ENCODE data around the gene ZFX. TPM values are rescaled to one million over a fixed set of nuclear protein-coding genes. Genes with fewer than 3 reads are reported as not detected.

ZFX gene
- total and polyA plus RNA-seq, 9 donors = 16.1 to 87.8 (median 80.8) TPM

DNA sequence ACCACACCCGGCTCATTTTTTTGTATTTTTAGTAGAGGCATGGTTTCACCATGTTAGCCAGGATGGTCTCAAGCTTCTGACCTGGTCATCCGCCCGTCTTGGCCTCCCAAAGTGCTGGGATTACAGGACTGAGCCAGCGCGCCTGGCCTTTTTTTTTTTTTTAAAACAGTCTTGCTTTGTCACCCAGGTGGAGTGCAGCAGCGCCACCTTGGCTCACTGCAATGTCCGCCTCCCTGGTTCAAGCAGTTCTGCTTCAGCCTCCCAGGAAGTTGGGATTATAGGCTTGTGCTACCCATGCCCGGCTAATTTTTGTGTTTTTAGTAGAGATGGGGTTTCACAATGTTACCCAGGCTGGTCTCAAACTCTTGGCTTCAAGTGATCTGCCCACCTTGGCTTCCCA lies 28.9 kb downstream of the ZFX start:
- 96 to 97% (median 97%) methylated on average over 8 of the region's 8 CpGs for WGBS, 3 donors
- intact Hi-C loops (cut with DNase I) = no loop called here
- no peak overlapping the region for H3K27ac ChIP-seq

DNA sequence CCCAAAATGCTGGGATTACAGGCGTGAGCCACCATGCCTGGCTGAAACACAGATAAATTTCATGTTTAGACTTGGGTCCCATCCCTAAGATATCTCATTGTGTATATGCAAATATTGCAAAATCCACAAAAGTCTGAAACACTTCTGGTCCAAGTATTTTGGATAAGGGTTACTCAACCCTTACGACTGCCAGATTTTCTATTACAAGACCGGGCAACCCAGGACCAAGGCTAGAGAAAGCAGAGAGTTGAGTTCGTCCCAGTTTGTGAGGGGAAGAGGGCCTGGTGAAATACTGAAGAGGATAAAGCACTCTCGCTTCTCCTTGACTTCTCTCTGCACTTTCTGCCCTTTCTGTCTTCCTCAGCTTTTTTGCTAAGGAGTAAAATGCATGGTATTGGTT lies 34.5 kb downstream of the ZFX start:
- H3K27me3 ChIP-seq = no peaks in the 10 kb centered on the region
- no peak overlapping the region for H3K27ac ChIP-seq
- TF ChIP-seq POLR2A (IDR thresholded peaks at IDR 0.05) (no peak), EP300 (IDR thresholded peaks at IDR 0.05) (no peak)
- TF ChIP-seq, protein P1, sequence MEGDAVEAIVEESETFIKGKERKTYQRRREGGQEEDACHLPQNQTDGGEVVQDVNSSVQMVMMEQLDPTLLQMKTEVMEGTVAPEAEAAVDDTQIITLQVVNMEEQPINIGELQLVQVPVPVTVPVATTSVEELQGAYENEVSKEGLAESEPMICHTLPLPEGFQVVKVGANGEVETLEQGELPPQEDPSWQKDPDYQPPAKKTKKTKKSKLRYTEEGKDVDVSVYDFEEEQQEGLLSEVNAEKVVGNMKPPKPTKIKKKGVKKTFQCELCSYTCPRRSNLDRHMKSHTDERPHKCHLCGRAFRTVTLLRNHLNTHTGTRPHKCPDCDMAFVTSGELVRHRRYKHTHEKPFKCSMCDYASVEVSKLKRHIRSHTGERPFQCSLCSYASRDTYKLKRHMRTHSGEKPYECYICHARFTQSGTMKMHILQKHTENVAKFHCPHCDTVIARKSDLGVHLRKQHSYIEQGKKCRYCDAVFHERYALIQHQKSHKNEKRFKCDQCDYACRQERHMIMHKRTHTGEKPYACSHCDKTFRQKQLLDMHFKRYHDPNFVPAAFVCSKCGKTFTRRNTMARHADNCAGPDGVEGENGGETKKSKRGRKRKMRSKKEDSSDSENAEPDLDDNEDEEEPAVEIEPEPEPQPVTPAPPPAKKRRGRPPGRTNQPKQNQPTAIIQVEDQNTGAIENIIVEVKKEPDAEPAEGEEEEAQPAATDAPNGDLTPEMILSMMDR (IDR thresholded peaks at IDR 0.05) = no peak
- WGBS, 3 donors = 37 to 51% (median 44%) methylated on average over 5 of the region's 5 CpGs
- intact Hi-C loops (cut with DNase I) = no loop called here
- peaks cover 10% of the 10 kb centered on the region for H3K4me1 ChIP-seq (ENCODE audit: insufficient read depth)
- no peak overlapping the region for H3K4me3 ChIP-seq
- no peaks in the 10 kb centered on the region for H3K36me3 ChIP-seq
- no peaks in the 10 kb centered on the region for H3K9me3 ChIP-seq
- no peak for DNase-seq

More for the DNA sequence above, 28.9 kb downstream of the ZFX start:
- no peaks in the 10 kb centered on the region for H3K36me3 ChIP-seq
- no peak for DNase-seq
- H3K4me1 ChIP-seq (ENCODE audit: insufficient read depth) = peaks cover 8% of the 10 kb centered on the region
- no peak for TF ChIP-seq EP300 (IDR thresholded peaks at IDR 0.05)
- TF ChIP-seq POLR2A (IDR thresholded peaks at IDR 0.05) = no peak
- TF ChIP-seq, protein P1 (IDR thresholded peaks at IDR 0.05) = no peak
- no peak overlapping the region for H3K4me3 ChIP-seq
- no peaks in the 10 kb centered on the region for H3K9me3 ChIP-seq
- H3K27me3 ChIP-seq = no peaks in the 10 kb centered on the region

DNA sequence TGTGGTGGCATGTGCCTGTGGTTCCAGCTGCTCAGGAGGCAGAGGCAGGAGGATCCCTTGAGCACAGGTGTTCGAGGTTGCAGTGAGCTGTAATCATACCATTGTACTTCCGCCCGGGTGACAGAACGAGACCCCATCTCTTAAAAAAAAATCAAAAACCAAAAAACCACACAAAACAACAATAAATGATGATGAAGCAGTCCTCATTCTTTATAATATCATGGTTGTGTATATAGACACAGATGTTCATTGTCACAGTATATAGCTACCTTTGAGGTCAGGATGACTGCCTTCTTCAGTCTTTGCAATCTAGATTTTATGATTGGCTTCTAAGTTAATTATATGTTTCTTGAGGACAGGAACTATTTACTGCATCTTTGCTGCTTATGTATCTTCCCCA lies 37.0 kb downstream of the ZFX start:
- DNase-seq = no peak
- no peaks in the 10 kb centered on the region for H3K9me3 ChIP-seq
- TF ChIP-seq, protein P1 (IDR thresholded peaks at IDR 0.05) = no peak
- TF ChIP-seq POLR2A (IDR thresholded peaks at IDR 0.05) = no peak
- TF ChIP-seq EP300 (IDR thresholded peaks at IDR 0.05) = no peak
- no peaks in the 10 kb centered on the region for H3K36me3 ChIP-seq
- peaks cover 14% of the 10 kb centered on the region for H3K4me1 ChIP-seq (ENCODE audit: insufficient read depth)
- H3K27ac ChIP-seq = no peak overlapping the region
- WGBS, 3 donors = 79 to 85% (median 79%) methylated on average over 4 of the region's 4 CpGs
- H3K4me3 ChIP-seq = no peak overlapping the region
- H3K27me3 ChIP-seq = no peaks in the 10 kb centered on the region
- intact Hi-C loops (cut with DNase I) = no loop called here

DNA sequence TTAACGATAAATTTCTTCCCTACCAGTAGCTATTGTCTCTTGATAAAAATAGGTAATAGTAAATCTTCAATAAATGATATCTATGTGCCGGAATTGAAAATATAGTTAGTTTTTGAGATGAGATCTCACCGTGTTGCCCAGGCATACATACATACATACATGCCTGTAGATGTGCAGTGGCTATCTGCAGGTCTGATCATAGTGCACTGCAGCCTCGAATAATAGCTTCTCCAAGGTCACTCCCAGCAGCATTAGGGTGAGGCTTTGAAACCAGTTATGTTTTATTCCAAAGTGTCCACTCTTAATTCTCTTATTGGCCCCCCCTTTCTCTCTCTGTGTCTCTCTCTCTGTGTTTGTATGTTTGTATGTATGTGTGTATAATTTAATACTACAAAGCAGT lies 37.5 kb downstream of the ZFX start:
- TF ChIP-seq, protein P1 (IDR thresholded peaks at IDR 0.05) = no peak
- Histone ChIP-seq H3K27ac (no peak overlapping the region), H3K9me3 (no peaks in the 10 kb centered on the region), H3K4me3 (no peak overlapping the region), H3K4me1 (ENCODE audit: insufficient read depth) (peaks cover 16% of the 10 kb centered on the region), H3K27me3 (no peaks in the 10 kb centered on the region), H3K36me3 (no peaks in the 10 kb centered on the region)
- 26 to 54% (median 39%) methylated on average over 4 of the region's 4 CpGs for WGBS, 3 donors
- no peak for DNase-seq
- intact Hi-C loops (cut with DNase I) = no loop called here

DNA sequence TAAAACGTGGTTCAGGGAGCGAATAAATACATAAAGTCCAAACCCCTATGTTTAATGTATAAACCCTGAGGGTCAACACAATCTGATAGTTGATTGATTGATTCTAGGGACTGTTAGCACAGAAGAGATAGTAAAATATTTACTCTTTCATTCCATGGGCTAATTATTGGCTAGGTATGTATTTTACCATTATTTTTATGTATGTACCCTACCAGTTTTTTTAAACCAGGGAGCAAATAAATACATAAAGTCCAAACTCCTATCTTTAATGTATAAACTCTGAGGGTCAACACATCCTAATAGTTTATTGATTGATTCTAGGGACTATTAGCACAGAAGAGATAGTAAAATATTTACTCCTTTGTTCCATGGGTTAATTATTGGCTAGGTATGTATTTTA lies 40.0 kb downstream of the ZFX start:
- no peak overlapping the region for H3K27ac ChIP-seq
- no peaks in the 10 kb centered on the region for H3K9me3 ChIP-seq
- no peaks in the 10 kb centered on the region for H3K36me3 ChIP-seq
- H3K27me3 ChIP-seq = no peaks in the 10 kb centered on the region
- no peak for DNase-seq
- intact Hi-C loops (cut with DNase I) = no loop called here
- H3K4me3 ChIP-seq = no peak overlapping the region
- TF ChIP-seq POLR2A (IDR thresholded peaks at IDR 0.05) (no peak), EP300 (IDR thresholded peaks at IDR 0.05) (no peak)
- H3K4me1 ChIP-seq (ENCODE audit: insufficient read depth) = peaks cover 17% of the 10 kb centered on the region
- WGBS, 3 donors = 80 to 89% (median 88%) methylated on average over 2 of the region's 2 CpGs

Measured in ovary (tissue), 9 donors.